ENCODE measurements around the gene MRPL9.

Gene MRPL9

DNA sequence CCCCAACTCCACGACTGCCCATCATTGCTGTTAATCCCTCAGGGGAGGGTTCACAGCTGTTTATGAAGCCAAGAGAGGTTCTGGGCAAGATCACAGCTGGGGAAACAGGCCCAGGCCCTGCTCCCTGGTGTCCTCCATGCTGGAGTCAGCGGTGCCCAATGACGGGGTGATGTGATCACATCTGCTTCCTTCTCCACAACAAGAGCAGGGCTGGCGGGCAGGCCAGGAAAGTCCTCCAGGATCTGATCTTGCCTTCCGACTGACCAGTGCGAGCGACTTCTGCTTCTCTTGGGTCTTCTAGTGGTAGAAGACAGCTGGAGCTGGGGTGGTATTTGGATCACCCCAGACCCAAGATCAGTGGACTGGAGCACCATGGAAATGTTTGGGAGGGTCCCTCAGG lies 42.9 kb upstream of the MRPL9 start:
- TF ChIP-seq, protein P1, sequence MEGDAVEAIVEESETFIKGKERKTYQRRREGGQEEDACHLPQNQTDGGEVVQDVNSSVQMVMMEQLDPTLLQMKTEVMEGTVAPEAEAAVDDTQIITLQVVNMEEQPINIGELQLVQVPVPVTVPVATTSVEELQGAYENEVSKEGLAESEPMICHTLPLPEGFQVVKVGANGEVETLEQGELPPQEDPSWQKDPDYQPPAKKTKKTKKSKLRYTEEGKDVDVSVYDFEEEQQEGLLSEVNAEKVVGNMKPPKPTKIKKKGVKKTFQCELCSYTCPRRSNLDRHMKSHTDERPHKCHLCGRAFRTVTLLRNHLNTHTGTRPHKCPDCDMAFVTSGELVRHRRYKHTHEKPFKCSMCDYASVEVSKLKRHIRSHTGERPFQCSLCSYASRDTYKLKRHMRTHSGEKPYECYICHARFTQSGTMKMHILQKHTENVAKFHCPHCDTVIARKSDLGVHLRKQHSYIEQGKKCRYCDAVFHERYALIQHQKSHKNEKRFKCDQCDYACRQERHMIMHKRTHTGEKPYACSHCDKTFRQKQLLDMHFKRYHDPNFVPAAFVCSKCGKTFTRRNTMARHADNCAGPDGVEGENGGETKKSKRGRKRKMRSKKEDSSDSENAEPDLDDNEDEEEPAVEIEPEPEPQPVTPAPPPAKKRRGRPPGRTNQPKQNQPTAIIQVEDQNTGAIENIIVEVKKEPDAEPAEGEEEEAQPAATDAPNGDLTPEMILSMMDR (IDR thresholded peaks at IDR 0.05; ENCODE audit: control insufficient read depth, extremely low read depth, insufficient read depth), result no peak
- H3K4me3 ChIP-seq (ENCODE audit: low read depth, low read length), result no peak overlapping the region
- DNase-seq (ENCODE audit: low read depth), result no peak

DNA sequence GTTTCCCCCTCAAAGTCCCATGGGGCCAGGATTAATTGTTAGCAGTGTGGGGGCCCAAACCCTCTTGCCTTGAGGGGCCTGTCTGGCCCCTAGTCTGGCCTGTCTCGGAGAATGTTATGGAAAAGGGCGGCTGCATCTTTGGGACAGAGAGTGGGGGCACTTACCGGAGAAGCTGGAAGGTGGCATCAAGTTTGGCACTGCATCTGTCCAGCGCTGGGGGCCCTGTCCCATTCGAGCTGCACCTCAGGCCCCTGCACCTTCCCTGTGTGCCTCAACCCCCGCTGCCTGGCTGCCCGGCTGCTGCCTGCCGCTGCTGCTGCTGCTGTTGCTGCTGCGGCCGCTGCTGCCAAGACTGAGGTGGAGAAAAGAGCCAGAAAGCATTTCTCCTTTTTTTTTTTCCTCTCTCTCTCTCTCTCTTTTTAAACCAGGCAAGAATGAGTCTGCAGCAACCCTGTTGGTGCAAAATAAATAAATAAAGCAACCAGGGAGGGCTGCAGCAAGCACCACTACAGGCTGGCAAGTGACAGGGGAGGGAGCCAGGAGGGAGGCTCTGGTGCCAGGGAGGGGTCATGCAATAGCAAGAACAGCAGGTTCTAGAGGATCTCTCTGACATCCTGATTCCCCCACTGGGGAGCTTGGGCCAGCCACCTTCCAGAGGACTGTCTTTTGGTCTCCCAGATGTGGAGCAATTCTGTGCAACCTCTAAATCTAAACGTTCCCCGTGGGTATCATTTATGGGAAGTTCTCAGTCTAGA lies 41.9 kb upstream of the MRPL9 start, which contains the start of gene LINGO4:
LINGO4 (minus strand) TSS at position 354 of the 755 bp plus-strand sequence. CDS start 2,715 bp downstream, outside the sequence.
- DNase-seq (ENCODE audit: low read depth), result no peak
- H3K4me3 ChIP-seq (ENCODE audit: low read depth, low read length), result no peak within 1 kb of the TSS
- TF ChIP-seq, protein P1 (IDR thresholded peaks at IDR 0.05; ENCODE audit: control insufficient read depth, extremely low read depth, insufficient read depth), result no peak

DNA sequence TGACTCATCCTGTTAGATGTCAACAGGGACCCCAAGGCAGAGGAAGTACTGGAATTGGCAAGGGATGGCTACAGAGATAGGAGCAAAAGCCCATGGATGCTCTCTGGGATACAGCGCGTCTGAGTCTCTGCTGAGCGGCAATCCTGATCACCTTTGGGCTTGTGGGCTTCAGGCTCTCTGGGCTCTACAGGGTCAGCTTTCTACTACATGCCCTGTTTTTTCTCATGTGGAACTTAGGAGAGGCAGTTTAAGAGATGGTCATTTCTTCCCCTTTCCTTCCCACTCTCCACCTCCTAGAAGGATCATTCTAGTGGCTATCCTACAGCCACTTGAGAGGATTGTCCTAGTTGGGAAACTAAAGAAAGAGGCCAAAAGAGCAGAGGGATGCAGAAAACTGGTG lies 40.6 kb upstream of the MRPL9 start:
- TF ChIP-seq, protein P1 (IDR thresholded peaks at IDR 0.05; ENCODE audit: control insufficient read depth, extremely low read depth, insufficient read depth), result no peak
- DNase-seq (ENCODE audit: low read depth), result no peak
- H3K4me3 ChIP-seq (ENCODE audit: low read depth, low read length), result no peak overlapping the region

DNA sequence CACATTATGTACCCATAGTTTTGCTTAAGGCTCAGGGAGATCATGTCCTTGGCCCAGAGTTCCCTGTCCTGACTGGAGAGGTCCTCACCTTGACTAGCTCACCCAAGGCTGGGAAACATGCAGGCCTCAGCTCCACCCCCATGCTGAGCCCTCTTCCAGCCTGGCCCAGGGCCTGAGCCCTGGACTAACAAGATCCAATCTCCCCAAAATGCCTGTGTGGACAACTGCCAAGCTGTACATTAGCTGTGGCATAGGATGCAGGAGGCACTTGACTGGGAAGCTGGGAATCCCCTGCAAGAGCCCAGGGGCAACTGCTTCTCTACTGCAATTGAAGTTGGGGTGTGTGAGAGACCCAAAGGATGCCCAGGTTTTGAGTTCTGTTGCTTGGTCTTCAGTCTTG lies 39.9 kb upstream of the MRPL9 start:
- H3K4me3 ChIP-seq (ENCODE audit: low read depth, low read length), result no peak overlapping the region
- DNase-seq (ENCODE audit: low read depth), result no peak
- TF ChIP-seq, protein P1 (IDR thresholded peaks at IDR 0.05; ENCODE audit: control insufficient read depth, extremely low read depth, insufficient read depth), result no peak

DNA sequence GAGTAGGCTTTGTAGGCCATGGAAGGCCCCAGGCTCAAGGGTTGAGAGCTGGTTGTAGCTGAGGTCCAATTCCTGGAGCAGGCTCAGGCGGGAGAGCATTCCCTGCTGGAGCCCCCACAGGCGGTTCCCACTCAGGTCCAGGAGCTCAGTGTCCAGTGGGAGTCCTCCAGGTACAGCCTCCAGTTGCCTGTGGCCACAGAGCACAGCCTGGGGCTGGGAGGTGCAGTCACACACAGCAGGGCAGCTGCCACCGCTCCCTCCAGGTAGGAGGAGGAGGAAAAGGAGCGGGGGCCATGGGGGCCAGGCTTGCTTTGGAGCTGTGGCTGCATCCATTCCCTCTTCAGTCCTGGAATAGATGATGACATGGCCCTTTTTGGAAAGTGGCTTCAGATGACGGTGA lies 39.1 kb upstream of the MRPL9 start:
- H3K4me3 ChIP-seq (ENCODE audit: low read depth, low read length), result no peak overlapping the region
- no peak for DNase-seq (ENCODE audit: low read depth)
- TF ChIP-seq, protein P1 (IDR thresholded peaks at IDR 0.05; ENCODE audit: control insufficient read depth, extremely low read depth, insufficient read depth), result no peak

DNA sequence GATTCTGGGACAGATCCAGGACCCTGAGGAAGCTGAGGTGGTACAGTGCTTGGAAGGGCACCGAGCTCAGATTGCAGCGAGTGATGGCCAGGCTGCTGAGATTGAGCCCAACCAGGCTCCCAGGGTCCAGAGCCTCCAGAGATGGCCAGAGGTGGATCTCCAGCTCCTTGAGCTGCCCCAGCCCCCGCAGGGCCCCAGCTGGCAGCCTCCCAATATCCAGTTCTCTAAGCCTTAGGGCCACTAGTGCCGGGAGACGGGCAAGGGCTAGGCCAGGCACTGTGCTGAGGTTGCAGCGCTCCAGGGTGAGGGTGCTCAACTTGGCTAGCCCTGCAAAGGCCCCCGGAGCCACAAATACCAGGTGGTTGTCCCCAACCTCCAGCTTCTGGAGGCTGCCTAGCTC lies 38.5 kb upstream of the MRPL9 start:
- H3K4me3 ChIP-seq (ENCODE audit: low read depth, low read length), result no peak overlapping the region
- TF ChIP-seq, protein P1 (IDR thresholded peaks at IDR 0.05; ENCODE audit: control insufficient read depth, extremely low read depth, insufficient read depth), result no peak
- no peak for DNase-seq (ENCODE audit: low read depth)

Measured in LNCaP clone FGC (cell line).